Panc1 (cell line): ENCODE data around the gene NME5. TPM values are rescaled to one million over a fixed set of nuclear protein-coding genes. Genes with fewer than 3 reads are reported as not detected.
"Not testable (repeated sequence)": the region's sequence is repeated elsewhere in the genome, so short reads cannot be mapped to it uniquely, and the experiment has no call there.

Source experiments
- ATAC-seq: fragments of 200-7000 bp; cut with Tn5 transposase; 2 replicates; pipeline ENCODE4 v1.9.1; 2020; ENCODE audit warnings: mild to moderate bottlenecking, moderate library complexity
- BruUV-seq: library from RNA; stranded (reverse); fragments of 400-500 nt; replicated peaks from 2 replicates; lab custom pipeline; 2021; lab: Mats Ljungman, UMichigan
- CTCF ChIA-PET: fragments of 300-600 bp; sonication (Branson Sonifier 250); formaldehyde crosslinking; loops from one replicate; lab custom pipeline; 2022; ENCODE audit warnings: antibody characterized with exemption; lab: Charles Lee
- POLR2A ChIA-PET: fragments of 300-600 bp; sonication (Branson Sonifier 250); formaldehyde crosslinking; loops from one replicate; lab custom pipeline; 2022; ENCODE audit warnings: antibody characterized with exemption; lab: Charles Lee
- DNase-seq: peaks from one replicate; pipeline ENCODE4 v3.0.0-alpha.2; 2010; ENCODE audit warnings: low read depth, low spot score
- H3K27ac ChIP-seq: 2 replicates; pipeline ENCODE4 v1.5.1; 2011; ENCODE audit warnings: mild to moderate bottlenecking, low read length, inconsistent platforms
- H3K27me3 ChIP-seq: fragments of 200-500 bp; sonication (Bioruptor generic); 2 replicates; pipeline ENCODE4 v1.6.0; 2014; ENCODE audit warnings: low read length, inconsistent platforms; ENCODE audit not compliant: control insufficient read depth, insufficient read depth
- H3K36me3 ChIP-seq: fragments of 200-500 bp; sonication (Bioruptor generic); 2 replicates; pipeline ENCODE4 v1.5.1; 2014; ENCODE audit warnings: inconsistent platforms, mild to moderate bottlenecking, low read length, moderate library complexity; ENCODE audit not compliant: control insufficient read depth, insufficient read depth
- H3K4me1 ChIP-seq: 2 replicates; pipeline ENCODE4 v1.5.1; 2011; ENCODE audit warnings: inconsistent platforms, mild to moderate bottlenecking, low read length, moderate library complexity; ENCODE audit not compliant: control insufficient read depth, insufficient read depth
- H3K4me3 ChIP-seq, 2 experiments: 2 replicates each; pipeline ENCODE4 v1.5.1; 2011 to 2012; ENCODE audit warnings: low read depth in 2 of 2, low read length in 2 of 2, mild to moderate bottlenecking in 2 of 2, inconsistent platforms in 1 of 2, moderate library complexity in 1 of 2
- H3K9me3 ChIP-seq: fragments of 200-500 bp; sonication (Bioruptor generic); 2 replicates; pipeline ENCODE4 v1.5.1; 2014; ENCODE audit warnings: low read depth, mild to moderate bottlenecking, inconsistent platforms, low read length, moderate library complexity; ENCODE audit not compliant: control insufficient read depth, insufficient read depth
- POLR2AphosphoS5 ChIP-seq: IDR thresholded peaks from 2 replicates; pipeline ENCODE4 v1.6.1; 2012; ENCODE audit warnings: mild to moderate bottlenecking, low read depth, low read length, moderate library complexity
- SIN3A ChIP-seq: IDR thresholded peaks from 2 replicates; pipeline ENCODE4 v1.6.1; 2012; ENCODE audit warnings: low read depth, mild to moderate bottlenecking, low read length, moderate library complexity, borderline replicate concordance; ENCODE audit not compliant: insufficient read depth
- TCF7L2 ChIP-seq: IDR thresholded peaks from 2 replicates; pipeline ENCODE4 v1.6.1; 2011; ENCODE audit warnings: mild to moderate bottlenecking, low read depth, low read length, inconsistent platforms
- in situ Hi-C: cut with HindIII; loops from 2 replicates; pipeline ENCODE4 v1.10.0; 2016; ENCODE audit warnings: low sequenced_read_pairs, low pct_unique_long_range_greater_than_20kb
- intact Hi-C: fragments of 100-400 bp; cut with micrococcal nuclease; formaldehyde crosslinking; loops from one replicate; pipeline ENCODE4 v1.10.0; 2022; ENCODE audit not compliant: unreplicated experiment
- total RNA-seq: library from RNA; stranded (reverse); gene quantifications from one replicate; pipeline ENCODE4 v1.2.1, GENCODE V29; 2021; ENCODE audit not compliant: unreplicated experiment
- TF ChIP-seq, protein P1 (sequence below), 2 experiments: IDR thresholded peaks; 2 replicates each; pipeline ENCODE4 v1.6.1; 2011 to 2012; ENCODE audit warnings: low read depth in 2 of 2, control low read depth in 1 of 2, low read length in 1 of 2, mild to moderate bottlenecking in 1 of 2, moderate library complexity in 1 of 2; ENCODE audit not compliant: insufficient read depth in 1 of 2
- TF ChIP-seq, protein P2 (sequence below): fragments of 450-650 bp; IDR thresholded peaks from 2 replicates; pipeline ENCODE4 v1.5.1; 2017; ENCODE audit warnings: mild to moderate bottlenecking

Gene NME5
- total RNA-seq, 1 experiment from 2014 or later = 1.7 TPM

DNA sequence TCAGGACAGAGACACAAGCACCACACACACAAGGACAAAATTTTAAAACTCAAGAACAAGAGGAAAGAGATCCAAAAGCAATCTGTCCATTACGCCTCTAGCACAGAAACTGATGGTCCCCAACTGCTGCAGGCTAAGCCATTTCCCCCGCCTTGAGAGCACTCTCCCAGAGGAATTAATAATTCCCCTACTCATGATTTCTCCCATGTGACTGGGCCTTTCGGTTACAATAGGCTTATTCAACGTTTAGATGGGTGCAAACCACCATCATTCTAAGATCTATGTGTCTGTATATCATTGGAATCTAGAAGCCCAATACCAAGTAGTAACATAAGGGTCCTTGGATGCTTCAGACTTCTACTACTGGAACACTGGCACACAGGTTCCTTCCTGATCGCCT is 20.4 kb upstream of the NME5 start:
- BruUV-seq = no TSS peak
- peaks cover 43% of the 10 kb centered on the region for H3K36me3 ChIP-seq
- ChIA-PET POLR2A (no interaction called here), CTCF (no interaction called here)
- H3K4me3 ChIP-seq = no peak overlapping the region
- in situ Hi-C loops (no loop called here), intact Hi-C loops (no loop called here)
- no peak overlapping the region for H3K27ac ChIP-seq
- ATAC-seq (no peak), DNase-seq (no peak)
- H3K27me3 ChIP-seq = no peaks in the 10 kb centered on the region
- H3K4me1 ChIP-seq = no peaks in the 10 kb centered on the region
- no peak for TF ChIP-seq SIN3A
- TF ChIP-seq, protein P1, sequence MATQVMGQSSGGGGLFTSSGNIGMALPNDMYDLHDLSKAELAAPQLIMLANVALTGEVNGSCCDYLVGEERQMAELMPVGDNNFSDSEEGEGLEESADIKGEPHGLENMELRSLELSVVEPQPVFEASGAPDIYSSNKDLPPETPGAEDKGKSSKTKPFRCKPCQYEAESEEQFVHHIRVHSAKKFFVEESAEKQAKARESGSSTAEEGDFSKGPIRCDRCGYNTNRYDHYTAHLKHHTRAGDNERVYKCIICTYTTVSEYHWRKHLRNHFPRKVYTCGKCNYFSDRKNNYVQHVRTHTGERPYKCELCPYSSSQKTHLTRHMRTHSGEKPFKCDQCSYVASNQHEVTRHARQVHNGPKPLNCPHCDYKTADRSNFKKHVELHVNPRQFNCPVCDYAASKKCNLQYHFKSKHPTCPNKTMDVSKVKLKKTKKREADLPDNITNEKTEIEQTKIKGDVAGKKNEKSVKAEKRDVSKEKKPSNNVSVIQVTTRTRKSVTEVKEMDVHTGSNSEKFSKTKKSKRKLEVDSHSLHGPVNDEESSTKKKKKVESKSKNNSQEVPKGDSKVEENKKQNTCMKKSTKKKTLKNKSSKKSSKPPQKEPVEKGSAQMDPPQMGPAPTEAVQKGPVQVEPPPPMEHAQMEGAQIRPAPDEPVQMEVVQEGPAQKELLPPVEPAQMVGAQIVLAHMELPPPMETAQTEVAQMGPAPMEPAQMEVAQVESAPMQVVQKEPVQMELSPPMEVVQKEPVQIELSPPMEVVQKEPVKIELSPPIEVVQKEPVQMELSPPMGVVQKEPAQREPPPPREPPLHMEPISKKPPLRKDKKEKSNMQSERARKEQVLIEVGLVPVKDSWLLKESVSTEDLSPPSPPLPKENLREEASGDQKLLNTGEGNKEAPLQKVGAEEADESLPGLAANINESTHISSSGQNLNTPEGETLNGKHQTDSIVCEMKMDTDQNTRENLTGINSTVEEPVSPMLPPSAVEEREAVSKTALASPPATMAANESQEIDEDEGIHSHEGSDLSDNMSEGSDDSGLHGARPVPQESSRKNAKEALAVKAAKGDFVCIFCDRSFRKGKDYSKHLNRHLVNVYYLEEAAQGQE (IDR thresholded peaks at IDR 0.05; ENCODE audit: insufficient read depth in 1 of 2, low read depth in 2 of 2, low read length in 1 of 2) = no peak
- no peak for TF ChIP-seq TCF7L2
- TF ChIP-seq, protein P2, sequence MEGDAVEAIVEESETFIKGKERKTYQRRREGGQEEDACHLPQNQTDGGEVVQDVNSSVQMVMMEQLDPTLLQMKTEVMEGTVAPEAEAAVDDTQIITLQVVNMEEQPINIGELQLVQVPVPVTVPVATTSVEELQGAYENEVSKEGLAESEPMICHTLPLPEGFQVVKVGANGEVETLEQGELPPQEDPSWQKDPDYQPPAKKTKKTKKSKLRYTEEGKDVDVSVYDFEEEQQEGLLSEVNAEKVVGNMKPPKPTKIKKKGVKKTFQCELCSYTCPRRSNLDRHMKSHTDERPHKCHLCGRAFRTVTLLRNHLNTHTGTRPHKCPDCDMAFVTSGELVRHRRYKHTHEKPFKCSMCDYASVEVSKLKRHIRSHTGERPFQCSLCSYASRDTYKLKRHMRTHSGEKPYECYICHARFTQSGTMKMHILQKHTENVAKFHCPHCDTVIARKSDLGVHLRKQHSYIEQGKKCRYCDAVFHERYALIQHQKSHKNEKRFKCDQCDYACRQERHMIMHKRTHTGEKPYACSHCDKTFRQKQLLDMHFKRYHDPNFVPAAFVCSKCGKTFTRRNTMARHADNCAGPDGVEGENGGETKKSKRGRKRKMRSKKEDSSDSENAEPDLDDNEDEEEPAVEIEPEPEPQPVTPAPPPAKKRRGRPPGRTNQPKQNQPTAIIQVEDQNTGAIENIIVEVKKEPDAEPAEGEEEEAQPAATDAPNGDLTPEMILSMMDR = no peak
- H3K9me3 ChIP-seq = no peaks in the 10 kb centered on the region

DNA sequence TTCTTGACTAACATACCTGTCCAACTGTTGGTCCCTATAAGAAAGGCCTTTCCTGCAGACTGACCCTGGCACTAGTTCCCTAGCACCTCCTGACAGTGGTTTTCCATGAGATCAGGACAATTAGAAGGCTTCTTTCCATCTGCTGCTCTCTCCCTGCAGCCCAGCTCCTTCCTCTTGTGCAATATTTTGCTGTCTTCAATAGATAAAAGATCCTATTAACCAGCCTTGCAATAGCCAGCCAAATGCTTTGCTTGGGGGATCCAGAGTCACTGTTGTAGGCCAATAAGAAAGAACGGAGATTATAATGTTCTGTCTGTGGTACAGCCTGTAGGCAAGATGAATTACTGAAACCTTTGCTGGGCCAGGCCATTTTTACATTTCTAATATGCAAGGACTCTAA is 18.4 kb upstream of the NME5 start:
- Histone ChIP-seq H3K4me3 (no peak overlapping the region), H3K4me1 (no peaks in the 10 kb centered on the region), H3K27ac (no peak overlapping the region), H3K9me3 (no peaks in the 10 kb centered on the region), H3K27me3 (no peaks in the 10 kb centered on the region), H3K36me3 (peaks cover 29% of the 10 kb centered on the region)
- intact Hi-C loops = no loop called here
- DNase-seq = no peak
- no TSS peak for BruUV-seq
- 0 out of 2 replicates have a peak, but pooled peaks have one; percentile 25 for ATAC-seq
- ChIA-PET POLR2A (interaction anchor here (0.6 kb wide), 1 partner anchor 11 kb away, joined by 3 read pairs; no protein-coding TSS in a partner anchor), CTCF (no interaction called here)
- in situ Hi-C loops = no loop called here
- TF ChIP-seq, protein P2 = no peak
- TF ChIP-seq TCF7L2 (no peak), POLR2AphosphoS5 (no peak), SIN3A (no peak)
- TF ChIP-seq, protein P1 (IDR thresholded peaks at IDR 0.05; ENCODE audit: insufficient read depth in 1 of 2, low read depth in 2 of 2, low read length in 1 of 2) = no peak

DNA sequence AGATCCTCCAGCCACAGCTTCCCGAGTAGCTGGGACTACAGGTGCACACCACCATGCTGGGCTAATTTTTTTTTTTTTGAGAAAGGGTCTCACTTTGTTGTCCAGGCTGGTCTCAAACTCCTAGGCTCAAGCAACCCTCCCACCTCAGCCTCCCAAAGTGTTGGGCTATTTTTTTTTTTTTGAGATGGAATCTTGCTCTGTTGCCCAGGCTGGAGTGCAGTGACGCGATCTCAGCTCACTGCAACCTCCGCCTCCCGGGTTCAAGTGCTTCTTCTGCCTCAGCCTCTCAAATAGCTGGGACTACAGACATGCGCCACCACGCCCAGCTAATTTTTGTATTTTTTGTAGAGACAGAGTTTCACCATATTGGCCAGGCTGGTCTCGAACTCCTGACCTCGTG is 16.7 kb upstream of the NME5 start:
- BruUV-seq, intact Hi-C loops, in situ Hi-C loops, H3K27me3 ChIP-seq, H3K27ac ChIP-seq, ATAC-seq, POLR2A ChIA-PET, H3K9me3 ChIP-seq, CTCF ChIA-PET, H3K4me1 ChIP-seq, DNase-seq, H3K4me3 ChIP-seq: not testable (repeated sequence)
- peaks cover 15% of the 10 kb centered on the region for H3K36me3 ChIP-seq
